K562 (cell line): Measurements from ENCODE around the gene SEPTIN14.

Experiments used
- HNRNPUL1 ChIP-seq: fragments of 200-400 bp; formaldehyde crosslinking; IDR thresholded peaks from 2 replicates; pipeline ENCODE4 v1.6.1; 2017; ENCODE audit warnings: low read length
- MAZ ChIP-seq, 2 experiments: fragments of 450-650 bp in 1 of 2; sonication (generic) in 1 of 2; formaldehyde crosslinking; IDR thresholded peaks in 1 of 2; conservative IDR thresholded peaks in 1 of 2; 2 replicates each; pipeline versions ENCODE4 v1.4.0 to v1.5.0; 2020; ENCODE audit warnings: mild to moderate bottlenecking in 1 of 2, missing genetic modification reagents in 1 of 2
- SETDB1 ChIP-seq: IDR thresholded peaks from one replicate; pipeline ENCODE4 v1.6.1; 2012; ENCODE audit warnings: low read length, control low read depth, inconsistent platforms
- SP1 ChIP-seq: sonication (generic); formaldehyde crosslinking; IDR thresholded peaks from 2 replicates; pipeline ENCODE4 v1.8.1; 2022; ENCODE audit warnings: mild to moderate bottlenecking, missing genetic modification reagents
- SREBF1 ChIP-seq: fragments of 150-350 bp; IDR thresholded peaks from 2 replicates; pipeline ENCODE4 v1.6.1; 2014; ENCODE audit warnings: antibody characterized with exemption, low read depth, low read length, borderline replicate concordance
- TRIM24 ChIP-seq, 2 experiments: fragments of 450-650 bp; IDR thresholded peaks; 2 replicates each; pipeline ENCODE4 v1.6.1; 2016
- XRCC3 ChIP-seq: fragments of 450-650 bp; IDR thresholded peaks from 2 replicates; pipeline ENCODE4 v1.6.1; 2017; ENCODE audit warnings: mild to moderate bottlenecking, moderate library complexity
- ZFX ChIP-seq: sonication (generic); formaldehyde crosslinking; IDR thresholded peaks from 2 replicates; pipeline ENCODE4 v1.8.0; 2022; ENCODE audit warnings: mild to moderate bottlenecking, missing genetic modification reagents, moderate library complexity

- TF ChIP-seq SETDB1, result no peak
- no peak for TF ChIP-seq SREBF1
- TF ChIP-seq SP1 (CRISPR knock-in tag), result no peak
- no peak for TF ChIP-seq XRCC3
- TF ChIP-seq TRIM24 (IDR thresholded peaks at IDR 0.05), result no peak
- TF ChIP-seq HNRNPUL1, result no peak
- no peak for TF ChIP-seq ZFX
- TF ChIP-seq MAZ (CRISPR knock-in tag; conservative IDR thresholded peaks at IDR 0.05 in 1 of 2, IDR thresholded peaks at IDR 0.05 in 1 of 2), result no peak
These were observed 43.9 kb downstream of the SEPTIN14 start for GRCh38 chr7:55818686-55819085.
